Renal cortex interstitium (tissue), 15 donors: ENCODE measurements around the gene ZC2HC1C. TPM values are rescaled to one million over a fixed set of nuclear protein-coding genes. Genes with fewer than 3 reads are reported as not detected.

Experiments used
- DNase-seq, 11 donors: peaks; one replicate each; pipeline ENCODE4 v3.0.0-alpha.2; 2013; ENCODE audit warnings: low read depth in 9 of 11, low spot score in 4 of 11; ENCODE audit errors: extremely low read depth in 1 of 11
- long read RNA-seq, 16 experiments: transcript quantifications; one replicate each; lab custom pipeline, GENCODE V29; 2026
- polyA plus RNA-seq, 3 donors: library from polyadenylated mRNA; unstranded; fragments of 120-200 nt; gene quantifications; one replicate each; pipeline ENCODE4 v1.2.1, GENCODE V29; 2013; ENCODE audit not compliant: insufficient read length in 3 of 3

ZC2HC1C gene
- polyA plus RNA-seq = 1 to 10 TPM; 6.3 to 9.3 (median 7.0) TPM
- long read RNA-seq, donor 1, partial matches to known transcripts = 0 of 2 reads
- long read RNA-seq, donor 1, other reads (novel, unspliced or antisense) = 0 of 2 reads
- long read RNA-seq, donor 2 = 0 reads
- long read RNA-seq, donor 3, full-length matches to known transcripts = 1 of 190 reads
- long read RNA-seq, donor 3, partial matches to known transcripts = 189 of 190 reads
- long read RNA-seq, donor 3, other reads (novel, unspliced or antisense) = 0 of 190 reads
- long read RNA-seq, donor 4, partial matches to known transcripts = 49 of 56 reads
- long read RNA-seq, donor 4, other reads (novel, unspliced or antisense) = 7 of 56 reads
- long read RNA-seq, donor 5 = 0 reads
- long read RNA-seq, donor 6, partial matches to known transcripts = 55 of 55 reads
- long read RNA-seq, donor 6, other reads (novel, unspliced or antisense) = 0 of 55 reads
- long read RNA-seq, donor 7 = 0 reads
- long read RNA-seq, donor 8 = 0 reads
- long read RNA-seq, donor 9, full-length matches to known transcripts = 1 of 41 reads
- long read RNA-seq, donor 9, partial matches to known transcripts = 40 of 41 reads
- long read RNA-seq, donor 9, other reads (novel, unspliced or antisense) = 0 of 41 reads
- long read RNA-seq, donor 10 = 0 reads
- long read RNA-seq, donor 11, full-length matches to known transcripts = 3 of 3 reads
- long read RNA-seq, donor 11, partial matches to known transcripts = 0 of 3 reads
- long read RNA-seq, donor 11, other reads (novel, unspliced or antisense) = 0 of 3 reads
- long read RNA-seq, donor 12 = 0 reads
- long read RNA-seq, donor 13 = 0 reads
- long read RNA-seq, donor 14, full-length matches to known transcripts = 1 of 1 reads
- long read RNA-seq, donor 14, partial matches to known transcripts = 0 of 1 reads
- long read RNA-seq, donor 14, other reads (novel, unspliced or antisense) = 0 of 1 reads
- long read RNA-seq, donor 15 = 0 reads
- long read RNA-seq, donor 16, full-length matches to known transcripts = 4 of 201 reads
- long read RNA-seq, donor 16, partial matches to known transcripts = 186 of 201 reads
- long read RNA-seq, donor 16, other reads (novel, unspliced or antisense) = 11 of 201 reads

- peak in 10 of 11 donors; percentile 77 to 89 (median 86) for DNase-seq
These were observed at the start of gene ZC2HC1C for GRCh38 chr14:75069121-75069810. TSS of gene ZC2HC1C (plus strand) at chr14:75069641. CDS start at chr14:75070574, 933 bp downstream.

- DNase-seq = no peak
These were observed 46.8 kb upstream of the ZC2HC1C start for GRCh38 chr14:75022655-75023054.

- DNase-seq = no peak
These were observed 46.3 kb upstream of the ZC2HC1C start for GRCh38 chr14:75023108-75023507.

DNA sequence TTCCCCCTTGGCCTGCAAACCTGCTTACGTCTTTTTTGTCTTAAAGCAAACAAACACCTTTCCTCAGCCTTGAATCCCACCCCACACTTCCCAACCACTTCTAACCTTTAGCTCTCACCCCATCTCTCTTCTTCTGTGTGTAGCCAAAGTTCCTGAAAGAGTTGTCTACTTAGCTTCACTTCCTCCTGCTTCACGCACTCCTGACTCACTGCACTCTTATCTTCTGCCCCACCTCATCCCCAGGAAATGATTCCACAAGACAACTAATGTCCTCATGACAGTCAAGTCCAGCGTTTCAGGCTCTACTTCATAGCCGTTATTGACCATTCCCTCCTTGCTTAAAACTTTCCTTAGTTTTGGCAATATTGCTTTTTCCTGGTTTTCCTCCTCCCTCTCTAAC lies 44.4 kb upstream of the ZC2HC1C start:
- DNase-seq = no peak

DNA sequence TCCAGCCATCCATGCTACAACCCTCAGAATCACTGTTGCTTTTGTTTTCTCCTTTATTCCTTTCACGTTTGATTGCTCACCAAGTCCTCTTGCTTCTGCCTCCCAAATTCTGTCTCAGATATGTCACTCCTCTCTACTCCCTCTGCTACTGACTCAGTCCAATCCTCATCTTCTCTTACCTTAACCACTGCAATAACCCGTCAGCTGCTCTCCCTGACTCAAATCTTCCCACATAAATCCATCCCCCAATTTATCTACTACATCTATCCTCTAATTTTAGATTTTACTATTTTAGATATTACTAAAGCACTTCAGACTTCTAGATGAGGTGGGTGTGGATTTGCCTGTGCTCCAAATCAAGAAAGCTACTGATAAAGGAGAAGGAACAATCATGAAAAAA lies 43.6 kb upstream of the ZC2HC1C start:
- DNase-seq = no peak

DNA sequence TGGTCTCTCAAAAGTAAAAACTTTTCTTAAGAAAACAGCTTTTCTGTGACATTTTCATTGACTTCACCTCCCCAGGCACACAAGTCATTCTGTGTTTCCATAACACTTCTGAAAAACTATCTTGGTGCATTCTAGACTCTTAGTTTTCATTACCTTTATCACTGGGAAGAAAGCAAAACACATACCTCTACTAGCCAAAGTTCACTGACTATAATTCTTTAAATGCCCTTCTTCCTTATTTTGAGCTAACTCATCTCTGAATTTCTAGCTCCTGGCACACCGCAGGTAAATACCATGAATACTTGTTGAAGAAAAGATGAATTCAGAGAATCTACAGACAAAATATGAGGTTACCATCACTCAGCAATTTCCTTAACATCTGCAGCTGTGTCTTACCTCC lies 39.3 kb upstream of the ZC2HC1C start:
- DNase-seq = no peak

GRCh38 chr14:75032939-75033338 lies 36.5 kb upstream of the ZC2HC1C start:
- DNase-seq = no peak

DNA sequence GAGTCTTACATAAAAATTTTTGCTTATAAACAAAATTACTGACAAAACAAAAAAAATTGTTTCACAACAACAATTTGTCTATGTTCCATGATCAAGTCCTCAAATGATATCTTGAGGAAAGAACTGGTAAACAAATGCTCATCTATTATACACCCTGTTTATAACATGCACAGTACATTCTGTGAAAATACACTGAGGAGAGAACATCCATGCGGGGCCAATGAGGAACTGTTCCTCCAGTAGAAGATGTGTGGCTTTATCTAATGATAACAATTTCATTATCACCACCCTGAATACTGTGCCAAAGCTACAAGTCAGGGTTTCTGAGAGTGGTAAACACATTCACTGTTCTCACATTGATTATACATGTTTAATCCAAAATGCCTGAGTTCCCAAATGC lies 28.9 kb upstream of the ZC2HC1C start:
- no peak for DNase-seq

- DNase-seq = no peak
These were observed 28.5 kb upstream of the ZC2HC1C start for GRCh38 chr14:75040959-75041358.

- no peak for DNase-seq
These were observed 27.8 kb upstream of the ZC2HC1C start for GRCh38 chr14:75041613-75042012.

- DNase-seq = peak in 1 of 11 donors; percentile 22
These were observed 27.4 kb upstream of the ZC2HC1C start for GRCh38 chr14:75042035-75042434.

DNA sequence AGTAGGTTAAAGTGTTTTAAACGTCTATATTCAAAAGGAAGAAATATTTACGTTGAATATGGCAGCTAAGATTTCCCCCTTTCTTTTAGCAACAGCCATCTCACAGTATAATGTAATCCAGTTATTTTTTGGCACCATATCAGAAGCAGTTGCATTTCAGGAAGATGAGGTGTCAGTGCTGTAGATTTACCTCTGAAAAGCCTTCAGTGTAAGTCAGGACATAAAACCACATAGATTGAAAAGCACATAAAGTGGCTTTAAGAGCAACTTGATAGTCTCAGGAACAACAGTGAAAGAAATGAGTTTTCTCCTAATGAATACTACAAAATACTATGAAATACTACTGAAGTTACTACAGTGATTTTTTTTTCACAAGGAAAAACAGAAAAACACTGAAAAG lies 25.1 kb upstream of the ZC2HC1C start:
- DNase-seq = no peak

DNA sequence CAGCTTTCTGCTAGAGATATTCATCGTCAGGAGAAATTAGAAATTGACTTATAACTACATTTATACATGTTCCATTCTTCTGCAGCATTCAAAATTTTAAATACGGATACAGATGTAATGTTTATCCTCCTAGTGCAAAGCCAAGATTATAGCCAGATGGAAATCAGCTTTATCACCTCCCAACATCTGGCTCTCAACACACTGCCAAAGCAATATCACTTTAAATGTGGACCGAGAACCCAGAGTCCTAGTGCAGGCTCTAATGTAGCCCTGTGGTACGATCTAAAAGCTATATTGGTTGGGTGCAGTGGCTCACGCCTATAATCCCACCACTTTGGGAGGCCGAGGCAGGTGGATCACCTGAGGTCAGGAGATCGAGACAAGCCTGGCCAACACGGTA lies 24.7 kb upstream of the ZC2HC1C start:
- DNase-seq = no peak

- no peak for DNase-seq
These were observed 23.2 kb upstream of the ZC2HC1C start for GRCh38 chr14:75046275-75046674.

GRCh38 chr14:75046899-75047298 lies 22.5 kb upstream of the ZC2HC1C start:
- DNase-seq = no peak

DNA sequence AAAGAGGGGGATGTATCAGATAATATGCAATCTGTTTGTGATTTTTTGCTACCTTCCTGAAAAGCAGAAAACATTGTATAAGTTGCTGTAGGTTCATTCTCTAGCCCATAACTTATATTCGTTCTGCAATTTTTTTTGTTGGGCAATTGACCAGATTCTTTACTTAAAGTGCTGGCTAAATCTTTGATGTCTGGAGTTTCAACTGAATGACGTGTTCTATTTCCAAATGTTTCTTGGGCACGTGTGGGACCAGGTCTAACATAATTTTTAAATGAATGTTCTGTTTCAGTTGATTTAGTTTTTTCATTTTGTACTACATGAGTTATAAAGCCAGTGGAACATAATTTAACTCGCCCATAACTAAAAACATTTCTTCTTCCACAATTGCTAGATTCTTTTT lies 21.9 kb upstream of the ZC2HC1C start:
- DNase-seq = no peak

DNA sequence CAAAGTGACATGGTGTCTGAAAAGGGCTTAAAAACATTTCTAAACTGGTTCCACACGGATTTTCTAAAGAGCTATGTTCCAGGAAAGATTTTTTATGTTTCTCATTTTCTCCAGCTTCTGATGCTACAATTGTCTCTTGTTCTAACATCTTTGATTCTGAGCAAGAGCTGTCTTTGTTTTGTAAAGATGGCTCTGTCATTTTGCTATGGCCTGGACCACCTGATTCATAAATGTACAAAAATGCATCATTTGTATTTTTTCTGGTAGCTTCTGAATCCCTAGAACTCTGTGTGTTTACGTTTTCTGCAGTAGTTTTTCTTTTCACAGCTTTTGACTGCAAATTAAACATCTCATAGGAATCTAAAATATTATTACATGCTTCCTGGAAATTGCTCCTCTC lies 21.3 kb upstream of the ZC2HC1C start:
- DNase-seq = no peak

GRCh38 chr14:75049136-75049535 lies 20.3 kb upstream of the ZC2HC1C start:
- DNase-seq = no peak

DNA sequence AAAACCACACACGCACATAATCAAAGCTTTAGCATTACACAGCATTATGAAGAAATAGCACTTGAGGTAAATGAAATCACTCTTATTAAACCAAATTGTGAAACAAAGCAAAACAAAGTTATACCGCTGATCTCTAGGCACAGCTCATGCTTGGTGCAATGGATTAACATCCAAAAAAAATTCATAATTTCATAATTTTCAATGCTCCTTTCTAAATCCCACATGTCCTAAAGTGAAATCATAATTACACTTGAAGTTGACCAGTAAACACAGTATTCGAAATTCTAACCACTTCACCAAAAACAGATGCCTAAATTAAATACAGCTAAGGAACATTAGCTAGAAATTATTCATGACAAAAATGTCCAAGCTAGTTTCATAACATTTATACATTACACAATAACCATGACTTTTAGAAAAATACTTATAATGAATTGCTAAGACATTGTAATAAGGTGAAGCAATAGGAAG lies 19.7 kb upstream of the ZC2HC1C start:
- no peak for DNase-seq
